GM10847 (cell line): ENCODE data around the gene CDH18.

Experiments used
- POLR2A ChIP-seq: IDR thresholded peaks from 2 replicates; pipeline ENCODE4 v1.6.1; 2011; ENCODE audit not compliant: insufficient read length; ENCODE audit errors: extremely low read depth

The CDH18 gene

GRCh38 chr5:19619571-19619970, 368.4 kb downstream of the CDH18 start:
- no peak for TF ChIP-seq POLR2A

GRCh38 chr5:19616701-19617215, 371.2 kb downstream of the CDH18 start:
- TF ChIP-seq POLR2A, result no peak

GRCh38 chr5:19615661-19616060, 372.3 kb downstream of the CDH18 start:
- no peak for TF ChIP-seq POLR2A

GRCh38 chr5:19615071-19615470, 372.9 kb downstream of the CDH18 start:
- TF ChIP-seq POLR2A, result no peak

GRCh38 chr5:19608444-19609002, 379.5 kb downstream of the CDH18 start:
- TF ChIP-seq POLR2A, result no peak

- no peak for TF ChIP-seq POLR2A
Observed at GRCh38 chr5:19605846-19606407, 382.1 kb downstream of the CDH18 start.

GRCh38 chr5:19584131-19584530, 403.9 kb downstream of the CDH18 start:
- TF ChIP-seq POLR2A, result no peak

GRCh38 chr5:19577882-19578281, 410.1 kb downstream of the CDH18 start:
- TF ChIP-seq POLR2A, result no peak

GRCh38 chr5:19568004-19568403, 420.0 kb downstream of the CDH18 start:
- no peak for TF ChIP-seq POLR2A

GRCh38 chr5:19565466-19565865, 422.5 kb downstream of the CDH18 start:
- no peak for TF ChIP-seq POLR2A

- no peak for TF ChIP-seq POLR2A
Observed at GRCh38 chr5:19564036-19564435, 424.0 kb downstream of the CDH18 start.

GRCh38 chr5:19555876-19556275, 432.1 kb downstream of the CDH18 start:
- TF ChIP-seq POLR2A, result no peak

- TF ChIP-seq POLR2A, result no peak
Observed at GRCh38 chr5:19555436-19555835, 432.6 kb downstream of the CDH18 start.

- TF ChIP-seq POLR2A, result no peak
Observed at GRCh38 chr5:19554524-19554923, 433.5 kb downstream of the CDH18 start.

GRCh38 chr5:19547640-19548039, 440.4 kb downstream of the CDH18 start:
- no peak for TF ChIP-seq POLR2A

GRCh38 chr5:19546521-19546920, 441.5 kb downstream of the CDH18 start:
- TF ChIP-seq POLR2A, result no peak

- no peak for TF ChIP-seq POLR2A
Observed at GRCh38 chr5:19538607-19539006, 449.4 kb downstream of the CDH18 start.

- no peak for TF ChIP-seq POLR2A
Observed at GRCh38 chr5:19536387-19536786, 451.6 kb downstream of the CDH18 start.

- TF ChIP-seq POLR2A, result no peak
Observed at GRCh38 chr5:19534751-19535150, 453.2 kb downstream of the CDH18 start.
